ENCODE results near the gene XXYLT1. TPM values are rescaled to one million over a fixed set of nuclear protein-coding genes. Genes with fewer than 3 reads are reported as not detected.

The XXYLT1 gene
- total RNA-seq, 1 experiment from 2014 or later: 49.1 TPM

- DNase-seq (ENCODE audit: low spot score): no peak
Measured at GRCh38 chr3:195169011-195169649, 101.8 kb downstream of the XXYLT1 start.

GRCh38 chr3:195168009-195168762 lies 102.8 kb downstream of the XXYLT1 start:
- no peak for DNase-seq (ENCODE audit: low spot score)

GRCh38 chr3:195165790-195166189 lies 105.2 kb downstream of the XXYLT1 start:
- no peak for DNase-seq (ENCODE audit: low spot score)

- no peak for DNase-seq (ENCODE audit: low spot score)
Measured at GRCh38 chr3:195165265-195165609, 105.7 kb downstream of the XXYLT1 start.

GRCh38 chr3:195164573-195165264 lies 106.2 kb downstream of the XXYLT1 start:
- no peak for DNase-seq (ENCODE audit: low spot score)

GRCh38 chr3:195163719-195164572 lies 107.0 kb downstream of the XXYLT1 start:
- no peak for DNase-seq (ENCODE audit: low spot score)

GRCh38 chr3:195162816-195163215 lies 108.1 kb downstream of the XXYLT1 start:
- DNase-seq (ENCODE audit: low spot score): no peak

GRCh38 chr3:195162033-195162669 lies 108.8 kb downstream of the XXYLT1 start:
- DNase-seq (ENCODE audit: low spot score): no peak

GRCh38 chr3:195160908-195161434 lies 110.0 kb downstream of the XXYLT1 start:
- no peak for DNase-seq (ENCODE audit: low spot score)

GRCh38 chr3:195160257-195160898 lies 110.6 kb downstream of the XXYLT1 start:
- peak; percentile 56 for DNase-seq (ENCODE audit: low spot score)

GRCh38 chr3:195159814-195160165 lies 111.2 kb downstream of the XXYLT1 start:
- DNase-seq (ENCODE audit: low spot score): no peak

- DNase-seq (ENCODE audit: low spot score): no peak
Measured at GRCh38 chr3:195159117-195159813, 111.7 kb downstream of the XXYLT1 start.

- no peak for DNase-seq (ENCODE audit: low spot score)
Measured at GRCh38 chr3:195156286-195156890, 114.6 kb downstream of the XXYLT1 start.

GRCh38 chr3:195155570-195156241 lies 115.3 kb downstream of the XXYLT1 start:
- DNase-seq (ENCODE audit: low spot score): no peak

GRCh38 chr3:195154793-195155535 lies 116.0 kb downstream of the XXYLT1 start:
- DNase-seq (ENCODE audit: low spot score): peak; percentile 91

GRCh38 chr3:195154111-195154791 lies 116.7 kb downstream of the XXYLT1 start:
- no peak for DNase-seq (ENCODE audit: low spot score)

GRCh38 chr3:195153653-195154052 lies 117.3 kb downstream of the XXYLT1 start:
- DNase-seq (ENCODE audit: low spot score): no peak

- no peak for DNase-seq (ENCODE audit: low spot score)
Measured at GRCh38 chr3:195153130-195153529, 117.8 kb downstream of the XXYLT1 start.
